HG03175 (cell line): Measurements from ENCODE around the gene MIA.
"Not testable (repeated sequence)": the region's sequence is repeated elsewhere in the genome, so short reads cannot be mapped to it uniquely, and the experiment has no call there.

Experiments
- ATAC-seq: cut with Tn5 transposase; IDR thresholded peaks from one replicate; pipeline ENCODE4 v1.9.1; 2021; ENCODE audit warnings: mild to moderate bottlenecking, moderate library complexity; ENCODE audit not compliant: unreplicated experiment

MIA gene

GRCh38 chr19:40774916-40775631 lies at the start of gene MIA:
Gene MIA, plus strand, starts transcription at chr19:40775521. Its CDS starts 22 bp downstream, at chr19:40775543.
- ATAC-seq, result no peak

- no peak for ATAC-seq
These were observed 49.0 kb upstream of the MIA start for GRCh38 chr19:40726279-40726678.

GRCh38 chr19:40730065-40730464 lies 45.3 kb upstream of the MIA start:
- not testable (repeated sequence) for ATAC-seq

GRCh38 chr19:40732304-40732703 lies 43.0 kb upstream of the MIA start:
- ATAC-seq, result not testable (repeated sequence)

- ATAC-seq, result no peak
These were observed 42.2 kb upstream of the MIA start for GRCh38 chr19:40733149-40733548.

GRCh38 chr19:40735013-40735771 lies 40.1 kb upstream of the MIA start:
- no peak for ATAC-seq

GRCh38 chr19:40736661-40737060 lies 38.7 kb upstream of the MIA start:
- no peak for ATAC-seq

- no peak for ATAC-seq
These were observed 38.1 kb upstream of the MIA start for GRCh38 chr19:40737102-40737644.

- no peak for ATAC-seq
These were observed 36.1 kb upstream of the MIA start for GRCh38 chr19:40739030-40739839.

- no peak for ATAC-seq
These were observed 35.2 kb upstream of the MIA start for GRCh38 chr19:40739871-40740703.

- no peak for ATAC-seq
These were observed 34.6 kb upstream of the MIA start for GRCh38 chr19:40740747-40741146.

- ATAC-seq, result no peak
These were observed 33.6 kb upstream of the MIA start for GRCh38 chr19:40741527-40742390.

GRCh38 chr19:40742477-40742876 lies 32.8 kb upstream of the MIA start:
- ATAC-seq, result no peak

- no peak for ATAC-seq
These were observed 32.4 kb upstream of the MIA start for GRCh38 chr19:40742886-40743285.

- no peak for ATAC-seq
These were observed 31.4 kb upstream of the MIA start for GRCh38 chr19:40743926-40744325.

- ATAC-seq, result no peak
These were observed 30.5 kb upstream of the MIA start for GRCh38 chr19:40744554-40745401.

- ATAC-seq, result no peak
These were observed 29.9 kb upstream of the MIA start for GRCh38 chr19:40745402-40745780.

GRCh38 chr19:40747536-40747935 lies 27.8 kb upstream of the MIA start:
- no peak for ATAC-seq
